ENCODE results near the gene OLFML1.
"Not testable (repeated sequence)": the region's sequence is repeated elsewhere in the genome, so short reads cannot be mapped to it uniquely, and the experiment has no call there.

The OLFML1 gene

GRCh38 chr11:7513234-7514098 lies 28.2 kb downstream of the OLFML1 start, which contains the start of gene PPFIBP2:
Gene PPFIBP2, plus strand, starts transcription at chr11:7513999. Its CDS starts 35,477 bp downstream, at chr11:7549476.
- DNase-seq, result peak; percentile 80

DNA sequence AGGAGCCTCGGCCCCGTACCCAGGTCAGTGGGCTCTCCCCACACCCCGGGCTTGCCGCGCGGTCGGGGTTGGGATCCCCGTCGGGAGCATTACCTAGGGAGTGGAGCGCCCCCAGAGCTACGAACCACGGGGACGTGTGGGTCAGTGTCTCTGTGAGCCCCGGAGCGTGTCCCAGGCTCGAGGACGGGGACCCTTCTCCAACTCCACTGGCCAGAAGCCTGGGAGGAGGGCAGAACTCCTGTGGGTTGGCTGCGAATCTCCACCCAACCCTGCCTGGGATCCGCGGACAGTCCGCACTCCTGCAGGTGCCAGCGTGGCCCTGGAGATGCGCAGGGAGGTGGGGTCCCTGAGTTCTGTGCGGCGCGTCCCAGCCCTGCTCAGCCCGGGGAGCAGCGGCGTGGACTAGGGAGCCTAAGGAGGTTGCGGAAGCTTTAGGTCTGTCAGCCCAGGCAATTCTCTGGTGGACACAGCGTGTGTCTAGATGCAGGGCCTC lies 28.8 kb downstream of the OLFML1 start:
- no peak for DNase-seq

- DNase-seq, result no peak
Observed at GRCh38 chr11:7515447-7515886, 30.2 kb downstream of the OLFML1 start.

GRCh38 chr11:7516475-7516874 lies 31.2 kb downstream of the OLFML1 start:
- no peak for DNase-seq

DNA sequence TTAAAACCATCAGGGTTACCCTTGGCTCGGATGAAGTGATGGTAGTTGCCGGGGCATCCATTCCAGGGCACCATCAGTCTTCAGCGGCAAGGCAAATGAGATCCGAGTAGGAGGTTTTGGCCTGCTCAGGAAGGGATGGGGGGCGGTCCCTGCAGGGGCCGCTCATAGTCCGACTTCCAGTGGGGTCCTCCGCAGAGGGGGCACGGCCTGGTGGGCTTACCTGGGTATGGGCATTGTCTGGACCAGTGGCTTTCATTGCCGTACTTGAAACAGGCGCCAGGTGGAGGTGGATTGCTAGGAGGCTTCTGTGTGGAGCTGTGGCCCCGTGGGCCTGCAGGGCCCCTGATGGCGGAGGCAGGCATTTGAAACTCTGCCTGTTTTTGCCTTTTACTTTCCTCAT lies 32.4 kb downstream of the OLFML1 start:
- not testable (repeated sequence) for DNase-seq

GRCh38 chr11:7518811-7519562 lies 33.7 kb downstream of the OLFML1 start:
- no peak for DNase-seq

DNA sequence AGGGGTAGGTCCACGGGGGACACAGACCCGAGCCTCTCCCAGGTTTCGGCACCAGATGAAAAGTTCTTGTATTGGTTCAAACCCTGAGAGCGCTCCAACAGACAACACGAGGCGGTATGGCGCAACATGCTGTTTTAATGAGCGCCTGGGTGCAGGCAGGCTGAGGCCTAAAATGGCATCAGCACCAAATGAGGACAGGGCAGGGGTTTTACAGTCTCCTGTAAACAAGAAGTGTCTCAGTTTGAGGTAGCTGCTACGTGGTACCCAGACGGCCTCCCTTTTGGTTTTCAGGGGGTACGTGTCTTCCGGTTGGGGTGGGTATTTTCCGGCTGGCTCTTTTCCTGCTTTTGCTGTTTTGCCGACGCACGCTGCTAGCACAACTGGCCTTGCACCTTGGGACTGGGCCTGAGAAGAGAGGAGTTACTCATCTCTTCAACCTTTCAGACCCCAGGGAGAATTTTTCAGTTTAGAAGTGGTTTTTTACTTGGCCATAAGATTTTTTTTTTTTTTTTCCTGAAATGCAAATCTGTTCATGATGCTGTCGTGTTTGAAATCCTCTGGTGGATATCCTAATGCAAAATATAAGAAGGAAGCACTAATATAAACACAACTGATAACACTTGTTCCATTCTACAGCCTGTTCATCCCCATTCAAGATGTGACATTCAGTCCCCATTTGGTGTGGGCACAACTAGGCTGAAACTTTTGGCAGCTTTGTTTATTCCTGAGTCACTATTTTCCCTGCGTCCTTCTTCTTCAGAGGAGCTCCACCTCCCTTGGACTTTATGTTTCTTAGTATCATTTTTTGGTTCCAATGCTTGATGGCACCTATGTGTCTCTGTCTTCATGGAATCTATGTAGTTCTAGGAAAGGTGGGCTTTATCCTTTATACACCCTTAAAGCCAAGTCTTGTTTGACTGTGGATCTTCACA lies 35.0 kb downstream of the OLFML1 start:
- no peak for DNase-seq

DNA sequence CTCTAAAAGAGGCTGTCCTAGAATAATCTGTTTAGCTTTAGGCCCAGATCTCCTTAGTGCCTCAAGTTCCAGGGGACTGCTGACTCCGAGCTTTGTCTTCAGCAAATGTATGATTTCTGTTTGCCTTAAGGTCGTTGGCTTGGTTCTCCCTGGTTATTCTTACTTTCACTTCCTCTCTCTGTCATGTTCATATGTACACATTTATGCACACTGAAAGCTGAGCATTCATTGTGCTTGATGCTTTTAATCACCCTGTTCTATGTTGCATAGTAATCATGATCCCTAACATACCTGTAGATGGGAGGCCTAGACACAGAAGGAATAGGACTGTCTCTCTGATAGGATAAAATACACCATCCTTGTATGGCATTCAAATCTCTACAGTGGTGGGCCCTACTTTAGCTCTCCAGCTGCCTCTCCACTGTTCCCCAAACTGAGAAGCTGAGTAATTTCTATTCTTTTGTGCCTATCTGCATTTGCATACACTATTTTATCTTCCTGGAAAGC lies 35.7 kb downstream of the OLFML1 start:
- no peak for DNase-seq

DNA sequence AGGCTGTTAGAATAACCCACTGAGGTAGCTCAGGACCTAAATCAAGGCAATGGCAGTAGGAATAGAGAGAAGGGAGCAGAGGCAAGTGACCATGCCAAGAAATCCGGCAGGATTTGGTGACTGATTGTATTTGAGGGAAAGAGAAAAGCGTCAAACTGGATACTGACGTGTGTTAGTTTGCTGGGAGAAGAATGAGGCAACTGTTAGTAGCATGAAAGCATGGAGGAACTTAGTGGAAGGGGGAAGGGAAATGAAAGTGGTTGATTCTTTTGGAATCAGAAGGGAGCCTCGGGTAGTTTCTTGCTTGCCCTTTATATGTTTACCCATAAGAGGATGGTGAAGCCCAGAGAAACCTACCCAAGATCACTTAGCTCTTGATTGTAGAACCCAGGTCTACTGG lies 36.8 kb downstream of the OLFML1 start:
- DNase-seq, result no peak

- no peak for DNase-seq
Observed at GRCh38 chr11:7522546-7522945, 37.2 kb downstream of the OLFML1 start.

- no peak for DNase-seq
Observed at GRCh38 chr11:7523416-7524210, 38.3 kb downstream of the OLFML1 start.

DNA sequence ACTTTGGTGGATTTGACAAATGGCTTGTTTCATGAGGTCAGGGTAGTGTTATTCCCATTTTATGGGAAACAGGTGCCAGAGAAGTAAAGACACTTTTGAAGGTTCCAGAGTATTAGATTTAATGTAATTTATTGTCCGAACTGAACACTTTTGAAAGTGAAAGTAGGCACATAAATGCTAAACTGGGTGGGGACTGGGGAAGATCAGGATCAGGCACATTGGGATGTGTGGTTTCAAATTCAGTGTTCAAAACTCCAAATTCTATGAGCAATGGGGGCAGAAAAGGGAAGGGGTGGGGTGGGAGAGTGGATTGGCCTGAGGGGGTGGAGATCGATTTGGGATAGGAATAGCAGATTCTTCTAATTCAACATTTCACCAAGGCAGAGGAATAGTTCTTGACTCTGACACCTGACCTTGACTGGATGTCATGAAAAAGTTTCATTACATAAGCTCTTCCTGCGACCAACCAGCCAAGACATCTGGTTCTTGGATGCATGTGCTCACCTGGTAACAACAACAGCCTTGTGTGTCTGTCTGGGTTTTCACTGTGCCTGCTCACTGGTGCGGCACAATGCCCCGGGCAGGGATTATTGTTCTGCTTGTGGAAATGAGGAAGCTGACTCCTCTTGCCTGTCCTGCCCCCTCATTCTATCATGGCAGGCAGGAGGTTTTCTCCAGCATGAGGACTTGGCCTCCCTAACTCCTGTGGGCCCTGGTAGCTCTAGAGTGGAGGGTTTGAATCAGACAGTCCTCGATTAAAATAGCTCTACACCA lies 39.3 kb downstream of the OLFML1 start:
- DNase-seq, result no peak

DNA sequence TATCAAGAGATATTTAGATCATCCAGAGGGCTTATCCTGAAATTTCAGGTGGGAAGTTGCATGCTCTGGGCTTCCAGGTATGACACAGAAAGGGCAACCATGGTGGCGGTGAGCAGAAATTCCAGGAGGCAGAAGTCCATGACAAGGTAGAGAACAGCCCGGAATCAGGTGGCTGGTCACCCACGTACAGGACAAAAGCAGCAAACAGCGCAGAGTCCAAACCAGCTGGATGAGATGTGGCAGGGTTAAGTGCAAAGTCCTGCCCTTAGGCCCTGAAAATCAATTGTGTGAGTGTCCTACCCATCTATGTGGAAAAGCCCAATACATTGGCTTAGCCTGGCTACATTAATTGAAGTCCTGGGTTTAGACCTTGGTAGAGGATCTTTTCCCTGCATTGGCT lies 40.1 kb downstream of the OLFML1 start:
- no peak for DNase-seq

GRCh38 chr11:7527029-7527428 lies 41.7 kb downstream of the OLFML1 start:
- DNase-seq, result no peak

DNA sequence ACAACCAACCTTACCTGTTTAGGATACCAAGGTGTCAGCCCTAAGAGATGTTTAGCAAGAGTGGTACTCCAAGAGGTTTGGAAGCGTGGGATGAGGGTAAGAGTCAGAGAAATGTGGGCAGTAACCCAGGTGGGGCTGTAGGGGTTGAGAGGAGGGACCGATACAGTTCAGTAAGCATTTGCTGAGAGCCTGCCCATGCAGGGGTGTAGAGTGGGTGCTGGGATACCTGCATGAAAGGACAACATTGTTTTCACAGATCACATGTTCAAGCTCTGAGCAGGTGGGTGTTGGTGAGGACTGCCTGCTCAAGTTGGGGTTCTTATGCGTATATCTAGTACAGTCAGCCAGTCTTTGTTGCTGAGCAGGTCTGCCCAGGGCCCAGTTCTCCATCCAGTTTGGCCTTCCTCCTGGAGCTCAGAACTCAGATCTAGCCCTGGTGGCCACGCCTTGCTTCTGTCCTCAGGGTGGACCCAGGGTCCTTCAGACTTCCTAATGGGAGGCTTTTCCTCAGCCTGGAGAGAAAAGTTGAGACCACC lies 43.3 kb downstream of the OLFML1 start:
- no peak for DNase-seq

DNA sequence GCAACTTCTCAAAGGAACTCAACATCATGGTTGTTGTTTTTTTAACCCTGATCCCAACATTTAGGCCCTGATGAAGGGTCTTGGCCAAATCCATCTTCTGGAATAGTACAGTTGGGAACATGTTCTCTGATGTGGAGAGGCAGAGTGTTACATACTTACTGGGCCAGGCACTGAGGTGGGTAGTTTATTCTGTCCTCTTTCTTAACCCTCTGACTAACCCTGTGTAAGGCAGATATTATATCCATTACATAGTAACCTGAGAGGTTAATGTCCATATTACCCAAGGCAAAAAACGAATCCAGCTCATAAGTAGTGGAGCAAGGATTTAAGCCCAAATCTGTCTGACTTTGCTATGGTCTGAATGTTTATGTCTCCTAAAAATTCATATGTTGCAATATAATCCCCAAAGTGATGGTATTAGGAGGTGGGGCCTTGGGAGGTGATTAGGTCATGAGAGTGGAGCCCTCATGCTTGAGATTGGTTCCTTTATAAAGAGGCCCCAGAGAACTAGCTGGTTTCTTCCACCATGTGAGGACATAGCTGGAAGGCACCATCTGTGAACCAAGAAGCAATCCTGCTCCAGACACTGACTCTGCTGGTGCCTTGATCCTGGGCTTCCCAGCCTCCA lies 44.8 kb downstream of the OLFML1 start:
- DNase-seq, result no peak

DNA sequence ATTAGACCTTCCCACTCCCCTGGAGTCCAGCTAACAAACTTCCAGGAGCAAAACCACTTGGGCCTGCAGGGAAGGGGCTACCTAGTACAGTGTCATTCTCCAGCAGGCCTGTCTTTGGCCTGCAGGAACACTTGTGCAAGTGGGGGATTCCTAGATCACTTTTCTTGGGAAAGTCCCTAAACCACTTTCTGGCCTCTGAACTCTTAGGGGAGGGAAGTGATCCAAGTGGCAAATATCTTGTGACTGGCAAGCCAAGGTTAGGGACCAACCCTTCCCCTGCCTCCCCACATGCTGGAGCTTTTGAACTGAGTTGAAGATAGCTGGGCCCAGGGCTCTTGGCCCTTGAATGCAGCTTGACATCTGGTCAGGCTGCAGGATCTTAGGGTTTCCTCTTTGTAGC lies 45.7 kb downstream of the OLFML1 start:
- no peak for DNase-seq

- no peak for DNase-seq
Observed at GRCh38 chr11:7532405-7533145, 47.3 kb downstream of the OLFML1 start.

Data from CD4-positive, alpha-beta T cell treated with Interferon gamma for 1 hour (primary cell).